NCI-H128 (cell line): ENCODE data around the gene NPM1.
"Not testable (repeated sequence)": the region's sequence is repeated elsewhere in the genome, so short reads cannot be mapped to it uniquely, and the experiment has no call there.

ENCODE experiments used
- DNase-seq: peaks from one replicate; lab custom pipeline; 2025; ENCODE audit not compliant: unreplicated experiment; lab: John Stamatoyannopoulos, UW

The NPM1 gene

GRCh38 chr5:171387345-171387969, at the start of gene NPM1:
Gene NPM1 (plus strand): TSS chr5:171387849. CDS start chr5:171387949, 100 bp downstream.
- peak; percentile 89 for DNase-seq

GRCh38 chr5:171340042-171340441, 47.6 kb upstream of the NPM1 start:
- no peak for DNase-seq

GRCh38 chr5:171340491-171340890, 47.2 kb upstream of the NPM1 start:
- DNase-seq, result no peak

GRCh38 chr5:171342362-171343111, 45.1 kb upstream of the NPM1 start:
- DNase-seq, result peak; percentile 28

GRCh38 chr5:171344936-171345608, 42.6 kb upstream of the NPM1 start:
- DNase-seq, result no peak

GRCh38 chr5:171351536-171352073, 36.0 kb upstream of the NPM1 start:
- no peak for DNase-seq

GRCh38 chr5:171355302-171355724, 32.3 kb upstream of the NPM1 start:
- DNase-seq, result no peak

- no peak for DNase-seq
Measured at GRCh38 chr5:171357843-171358242, 29.8 kb upstream of the NPM1 start.

- not testable (repeated sequence) for DNase-seq
Measured at GRCh38 chr5:171361151-171361550, 26.5 kb upstream of the NPM1 start.

GRCh38 chr5:171363249-171363648, 24.4 kb upstream of the NPM1 start:
- not testable (repeated sequence) for DNase-seq

- no peak for DNase-seq
Measured at GRCh38 chr5:171363846-171364245, 23.8 kb upstream of the NPM1 start.

- DNase-seq, result no peak
Measured at GRCh38 chr5:171365351-171365750, 22.3 kb upstream of the NPM1 start.

- no peak for DNase-seq
Measured at GRCh38 chr5:171366645-171367044, 21.0 kb upstream of the NPM1 start.

- DNase-seq, result no peak
Measured at GRCh38 chr5:171367424-171368370, 20.0 kb upstream of the NPM1 start.

- no peak for DNase-seq
Measured at GRCh38 chr5:171369056-171369455, 18.6 kb upstream of the NPM1 start.

- no peak for DNase-seq
Measured at GRCh38 chr5:171369898-171370297, 17.8 kb upstream of the NPM1 start.

GRCh38 chr5:171370881-171371280, 16.8 kb upstream of the NPM1 start:
- DNase-seq, result not testable (repeated sequence)

GRCh38 chr5:171371326-171371725, 16.3 kb upstream of the NPM1 start:
- no peak for DNase-seq

GRCh38 chr5:171379961-171380360, 7.7 kb upstream of the NPM1 start:
- no peak for DNase-seq

GRCh38 chr5:171384416-171384815, 3.2 kb upstream of the NPM1 start:
- DNase-seq, result not testable (repeated sequence)

GRCh38 chr5:171384999-171385398, 2.6 kb upstream of the NPM1 start:
- DNase-seq, result not testable (repeated sequence)
